Activated CD8-positive, alpha-beta memory T cell treated with anti-CD3 and anti-CD28 coated beads, Interleukin-2, amount 50 U/mL, for 48 hours (primary cell): Measurements from ENCODE around the gene NMNAT2.

Source experiments
- DNase-seq: peaks from one replicate; pipeline ENCODE4 v3.0.0-alpha.2; 2020

NMNAT2 gene

GRCh38 chr1:183308719-183309118, 109.5 kb downstream of the NMNAT2 start:
- no peak for DNase-seq

- no peak for DNase-seq
These were observed 111.7 kb downstream of the NMNAT2 start for GRCh38 chr1:183306317-183307042.

DNA sequence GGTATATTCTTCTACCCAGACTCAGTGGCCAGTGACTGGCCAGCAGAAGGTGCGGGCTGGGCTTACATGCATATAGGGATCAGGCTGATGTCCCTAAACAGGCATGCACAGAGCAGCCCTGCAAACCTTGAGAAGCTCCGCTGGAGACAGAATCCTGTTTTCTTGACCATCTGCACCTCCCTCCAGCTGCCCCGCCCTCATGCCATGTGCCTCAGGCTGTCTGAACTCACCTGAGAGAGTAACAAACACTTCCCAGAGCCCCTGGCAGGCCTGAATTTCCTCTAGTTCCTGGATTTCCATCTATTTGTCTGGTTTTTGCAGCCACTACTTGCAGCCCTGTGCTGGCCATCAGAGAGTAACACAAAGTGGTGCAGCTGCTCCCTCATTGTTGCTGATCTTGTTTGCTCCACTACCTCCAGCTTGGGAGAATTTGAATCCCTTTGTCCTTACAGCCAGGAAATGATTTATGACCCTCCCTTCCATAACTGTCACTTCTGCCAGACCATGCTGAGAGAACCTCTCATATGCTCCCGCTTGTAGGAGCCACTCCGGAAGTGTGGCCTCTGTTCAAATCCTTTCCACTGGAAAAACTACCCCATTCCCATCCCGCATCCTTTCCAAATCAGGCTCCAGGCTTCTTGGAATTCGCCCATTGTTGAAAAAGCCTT, 113.6 kb downstream of the NMNAT2 start:
- no peak for DNase-seq

DNA sequence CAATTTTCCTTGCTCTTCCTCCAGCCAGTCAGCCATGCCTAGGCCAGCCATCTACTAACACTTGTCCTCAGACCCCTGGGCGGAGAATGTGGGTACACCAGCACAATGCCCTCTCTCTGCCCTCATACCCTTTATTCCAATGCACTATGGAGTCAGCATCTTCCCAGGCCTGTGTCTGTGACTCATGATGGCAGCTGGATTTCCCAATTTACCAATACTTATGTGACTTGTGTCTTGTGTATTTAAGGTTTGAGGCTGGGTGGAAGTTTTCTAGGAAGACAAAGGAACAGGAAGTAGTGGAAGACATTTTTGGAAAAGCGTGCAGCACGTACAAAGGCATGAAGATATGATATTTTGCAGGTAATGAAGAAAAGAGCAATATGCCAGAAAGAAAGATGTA, 114.3 kb downstream of the NMNAT2 start:
- DNase-seq, result no peak

GRCh38 chr1:183303323-183303645, 114.9 kb downstream of the NMNAT2 start:
- DNase-seq, result no peak

- no peak for DNase-seq
These were observed 115.5 kb downstream of the NMNAT2 start for GRCh38 chr1:183302452-183303322.

DNA sequence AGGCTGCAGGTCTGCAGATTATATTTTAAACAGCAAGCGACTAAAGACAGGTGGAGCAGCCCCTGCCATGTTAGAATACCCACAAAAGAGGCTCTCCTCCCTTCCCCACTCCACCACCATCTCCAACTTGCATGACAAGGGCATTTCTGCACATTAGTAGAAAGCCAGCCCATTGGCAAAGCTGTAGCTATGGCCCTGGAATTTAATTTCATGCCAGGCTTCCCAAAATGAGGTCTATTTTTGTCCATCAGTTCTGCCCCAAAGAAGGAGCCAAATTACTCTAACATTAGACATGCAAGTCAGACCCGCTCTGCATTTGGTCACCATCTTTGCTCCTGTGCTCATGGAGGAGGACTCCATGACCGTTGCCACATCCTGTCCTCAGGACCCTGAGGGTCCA, 116.9 kb downstream of the NMNAT2 start:
- DNase-seq, result no peak

GRCh38 chr1:183300828-183301227, 117.4 kb downstream of the NMNAT2 start:
- DNase-seq, result no peak

- DNase-seq, result no peak
These were observed 117.8 kb downstream of the NMNAT2 start for GRCh38 chr1:183300395-183300794.

- no peak for DNase-seq
These were observed 121.4 kb downstream of the NMNAT2 start for GRCh38 chr1:183296782-183297181.

DNA sequence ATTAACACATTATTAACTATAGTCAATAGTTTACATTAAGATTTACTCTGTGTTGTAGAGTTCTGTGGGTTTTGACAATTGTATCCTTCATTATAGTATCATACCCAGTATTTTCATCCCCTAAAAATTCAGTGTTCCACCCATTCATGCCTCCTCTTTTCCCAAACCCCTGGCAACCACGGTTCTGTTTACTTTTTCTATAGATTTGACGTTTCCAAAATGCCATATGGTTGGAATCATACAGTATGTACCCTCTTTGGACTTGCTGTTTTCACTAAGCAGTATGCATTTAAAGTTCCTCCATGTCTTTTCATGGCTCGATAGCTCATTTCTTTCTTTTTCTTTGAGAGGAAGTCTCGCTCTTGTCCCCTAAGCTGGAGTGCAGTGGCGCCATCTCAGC, 122.7 kb downstream of the NMNAT2 start:
- no peak for DNase-seq

GRCh38 chr1:183293876-183294275, 124.3 kb downstream of the NMNAT2 start:
- DNase-seq, result no peak

DNA sequence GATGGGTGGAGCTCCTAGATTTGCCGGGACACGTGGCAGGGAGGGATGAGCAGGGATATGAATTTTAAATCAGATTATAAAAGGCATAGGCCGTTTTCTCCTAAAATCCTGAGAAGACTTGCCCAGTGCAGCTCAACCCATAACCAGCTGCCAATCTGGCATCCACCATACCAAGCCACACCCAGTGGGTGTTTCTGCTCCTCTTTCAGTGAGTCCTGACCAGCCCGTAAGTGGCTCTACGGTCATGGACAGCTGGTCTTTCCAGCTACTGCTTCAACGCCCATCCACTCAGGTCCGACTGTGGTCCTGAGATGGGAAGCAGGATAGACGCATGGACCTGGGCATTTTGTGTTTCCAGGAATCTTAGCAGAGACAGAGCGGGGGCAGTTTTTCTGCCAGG, 124.9 kb downstream of the NMNAT2 start:
- no peak for DNase-seq

GRCh38 chr1:183291802-183292514, 126.2 kb downstream of the NMNAT2 start:
- no peak for DNase-seq

DNA sequence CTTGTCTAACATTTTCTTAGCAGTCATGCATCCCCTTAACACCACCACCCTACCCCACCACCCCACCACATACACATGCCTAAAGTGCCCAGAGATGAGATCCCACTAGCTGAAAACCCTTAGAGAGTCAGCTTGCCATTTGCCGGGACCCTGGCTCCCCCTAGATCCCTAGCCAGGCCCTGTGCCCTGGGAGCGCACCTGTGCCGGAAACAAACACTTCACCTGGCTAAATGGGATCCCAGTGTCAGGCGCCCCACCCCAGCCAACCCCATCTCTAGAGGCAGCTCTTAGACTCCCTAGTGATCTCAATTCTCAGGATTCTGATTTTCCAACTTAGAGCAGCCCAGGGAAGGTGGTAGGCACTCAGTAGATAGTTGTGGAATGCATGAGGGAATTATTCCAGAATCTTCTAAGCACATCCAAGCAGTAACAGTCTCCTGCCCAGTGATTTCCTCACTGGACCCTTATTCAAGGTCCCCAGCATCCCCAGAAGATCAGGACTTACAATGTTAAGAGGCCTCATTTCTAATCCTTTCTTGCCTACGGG, 126.9 kb downstream of the NMNAT2 start:
- DNase-seq, result no peak

DNA sequence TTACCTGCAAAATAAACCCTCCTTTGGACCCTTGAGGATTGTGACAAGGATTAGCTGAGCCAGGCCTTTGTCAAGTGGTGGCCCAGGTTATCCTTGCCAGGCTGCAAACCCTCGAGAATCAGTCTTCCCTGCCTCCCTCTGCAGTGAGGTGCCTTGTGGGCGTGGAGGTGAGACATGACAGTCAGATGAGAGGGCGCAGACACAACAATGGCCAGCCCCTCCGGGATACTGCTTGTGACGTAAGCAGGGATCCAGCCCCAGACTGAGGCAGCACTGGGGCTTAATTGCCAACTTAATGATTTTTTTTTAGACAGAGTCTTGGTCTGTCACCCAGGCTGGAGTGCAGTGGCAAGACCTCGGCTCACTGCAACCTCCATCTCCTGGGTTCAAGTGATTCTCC, 127.6 kb downstream of the NMNAT2 start:
- DNase-seq, result no peak

DNA sequence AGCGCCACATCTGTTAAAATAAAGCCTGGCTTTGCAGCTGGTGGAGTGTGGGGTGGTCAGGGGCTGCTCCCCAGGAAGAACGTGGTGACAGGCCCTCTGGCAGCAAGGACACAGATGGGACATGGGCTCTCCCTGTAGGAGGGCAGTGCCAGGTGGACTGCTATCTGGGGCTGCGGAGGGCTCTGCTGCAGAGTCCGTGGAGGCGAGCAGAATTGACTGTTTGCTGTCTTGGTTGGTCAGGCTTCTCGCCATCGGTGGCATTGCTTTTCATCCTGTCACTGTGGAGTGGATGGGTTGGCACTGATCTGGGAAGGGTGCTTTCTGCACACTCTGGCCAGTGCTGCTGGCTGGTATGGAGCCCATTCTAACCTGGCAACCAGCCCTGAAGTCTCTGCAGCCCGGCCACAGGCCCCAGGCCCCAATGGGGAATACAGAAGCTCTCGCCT, 129.1 kb downstream of the NMNAT2 start:
- DNase-seq, result no peak

DNA sequence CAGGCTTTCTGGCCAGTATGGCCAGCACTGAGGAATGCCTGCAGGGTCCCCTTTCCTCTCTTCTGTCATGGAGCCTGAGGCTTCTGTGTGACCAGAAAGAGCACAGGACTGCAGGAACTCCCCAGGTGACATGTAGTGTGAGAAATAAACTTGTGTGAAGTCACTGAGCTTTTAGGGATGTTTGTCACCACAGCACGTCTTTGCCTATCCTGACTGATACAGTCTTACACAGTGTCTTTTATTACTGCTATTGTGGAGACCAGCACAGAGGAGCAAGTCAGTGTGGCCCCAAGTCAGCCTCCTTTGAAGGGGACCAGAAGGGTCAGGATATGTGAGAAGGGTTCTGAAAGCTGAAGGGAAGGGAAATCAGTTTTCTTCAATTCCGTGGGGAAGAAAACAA, 129.6 kb downstream of the NMNAT2 start:
- DNase-seq, result no peak

- DNase-seq, result no peak
These were observed 130.9 kb downstream of the NMNAT2 start for GRCh38 chr1:183287191-183287675.

DNA sequence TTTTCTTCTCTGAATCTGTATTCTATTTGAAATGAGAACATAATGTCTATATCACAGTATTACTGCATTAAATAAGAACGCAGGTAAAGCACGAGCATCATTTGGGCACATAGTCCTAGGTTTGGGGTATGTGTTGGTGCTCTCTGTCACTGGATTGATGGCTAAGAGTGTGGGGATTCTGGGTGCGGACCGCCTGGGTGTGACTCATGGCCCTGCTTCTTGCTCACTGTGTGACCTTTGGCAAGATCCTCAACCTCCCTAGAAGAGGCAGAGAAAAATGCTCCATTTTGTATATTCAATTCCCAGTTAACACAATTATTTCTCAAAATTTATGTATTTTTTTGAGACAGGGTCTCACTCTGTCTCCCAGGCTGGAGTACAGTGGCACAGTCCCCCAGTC, 132.4 kb downstream of the NMNAT2 start:
- DNase-seq, result no peak

DNA sequence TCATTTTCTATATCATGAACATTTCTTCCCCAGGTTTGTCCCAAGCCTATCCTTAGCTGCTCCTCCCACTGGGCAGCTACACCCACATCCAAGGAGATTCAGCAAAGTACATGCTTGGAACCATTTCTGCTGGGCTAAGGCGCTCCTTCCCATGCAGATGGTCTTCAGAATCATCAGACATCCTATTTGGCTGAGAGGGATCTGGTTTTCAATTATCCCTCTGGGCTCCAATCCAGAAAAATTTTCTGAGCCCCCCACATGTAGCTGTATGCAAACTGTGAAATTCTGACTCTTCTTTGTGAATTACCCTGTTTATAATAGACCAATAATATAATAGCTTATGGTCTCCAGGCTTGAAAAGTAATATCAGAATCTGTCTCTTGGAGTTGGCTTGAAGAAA, 132.9 kb downstream of the NMNAT2 start:
- no peak for DNase-seq

GRCh38 chr1:183284086-183284485, 134.1 kb downstream of the NMNAT2 start:
- DNase-seq, result no peak

DNA sequence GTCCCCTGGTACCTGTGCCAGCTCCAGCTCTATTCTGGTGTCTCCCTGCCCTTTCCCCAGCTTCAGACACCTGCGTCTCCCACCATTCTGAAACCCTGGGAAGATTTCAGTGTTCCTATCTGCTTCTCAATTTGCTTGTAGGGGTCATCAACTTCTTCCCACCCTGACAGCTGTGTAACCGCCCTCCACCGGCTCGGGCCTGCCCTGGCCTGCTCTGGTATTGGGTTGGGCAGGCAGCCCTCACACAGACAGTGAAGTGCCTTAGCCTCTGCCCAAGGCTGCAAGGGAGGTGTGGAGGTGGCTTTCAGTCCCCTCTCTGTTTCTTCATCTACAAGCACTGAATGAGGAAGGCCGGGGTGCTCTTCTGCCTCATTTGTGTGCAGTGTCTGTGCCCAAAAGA, 134.9 kb downstream of the NMNAT2 start:
- no peak for DNase-seq
